HEK293T (cell line): ENCODE results near the gene HEG1.

Experiments used
- CTCF ChIA-PET: fragments of 350-600 bp; formaldehyde crosslinking; extraction: SDS; loops from one replicate; lab custom pipeline; 2021; ENCODE audit warnings: antibody characterized with exemption, inconsistent platforms; lab: Yijun Ruan, JAX
- POLR2A ChIA-PET: fragments of 350-600 bp; formaldehyde crosslinking; extraction: SDS; loops from one replicate; lab custom pipeline; 2020; ENCODE audit warnings: antibody characterized with exemption, inconsistent platforms; lab: Yijun Ruan, JAX
- DNase-seq: peaks from one replicate; pipeline ENCODE4 v3.0.0; 2012; ENCODE audit warnings: mixed read lengths; ENCODE audit errors: extremely low spot score
- ARNT ChIP-seq: fragments of 450-650 bp; IDR thresholded peaks from 2 replicates; pipeline ENCODE4 v1.6.1; 2017; ENCODE audit warnings: mild to moderate bottlenecking
- BHLHE40 ChIP-seq: fragments of 450-650 bp; IDR thresholded peaks from 2 replicates; pipeline ENCODE4 v1.6.1; 2016; ENCODE audit warnings: mild to moderate bottlenecking, moderate library complexity, borderline replicate concordance
- CTBP1 ChIP-seq: fragments of 450-650 bp; IDR thresholded peaks from 2 replicates; pipeline ENCODE4 v1.6.1; 2016; ENCODE audit warnings: borderline replicate concordance
- ELF4 ChIP-seq: fragments of 450-650 bp; IDR thresholded peaks from 2 replicates; pipeline ENCODE4 v1.6.1; 2017; ENCODE audit warnings: antibody characterized with exemption
- FOXA1 ChIP-seq: fragments of 450-650 bp; IDR thresholded peaks from 2 replicates; pipeline ENCODE4 v1.6.1; 2016; ENCODE audit warnings: mild to moderate bottlenecking
- FOXK2 ChIP-seq: fragments of 450-650 bp; IDR thresholded peaks from 2 replicates; pipeline ENCODE4 v1.6.1; 2016; ENCODE audit warnings: mild to moderate bottlenecking
- FOXM1 ChIP-seq: fragments of 450-650 bp; IDR thresholded peaks from 2 replicates; pipeline ENCODE4 v1.6.1; 2017; ENCODE audit warnings: mild to moderate bottlenecking, borderline replicate concordance
- HDGF ChIP-seq: fragments of 450-650 bp; IDR thresholded peaks from 2 replicates; pipeline ENCODE4 v1.6.1; 2017; ENCODE audit warnings: antibody characterized with exemption, borderline replicate concordance
- L3MBTL2 ChIP-seq: fragments of 450-650 bp; conservative IDR thresholded peaks from 2 replicates; pipeline ENCODE4 v1.6.1; 2016; ENCODE audit warnings: mild to moderate bottlenecking
- LEF1 ChIP-seq: fragments of 450-650 bp; IDR thresholded peaks from 2 replicates; pipeline ENCODE4 v1.6.1; 2017; ENCODE audit warnings: mild to moderate bottlenecking, borderline replicate concordance
- NFRKB ChIP-seq: fragments of 450-650 bp; IDR thresholded peaks from 2 replicates; pipeline ENCODE4 v1.6.1; 2016; ENCODE audit warnings: mild to moderate bottlenecking, moderate library complexity
- SP1 ChIP-seq: fragments of 450-650 bp; IDR thresholded peaks from 2 replicates; pipeline ENCODE4 v1.6.1; 2017
- SUZ12 ChIP-seq: fragments of 450-650 bp; IDR thresholded peaks from 2 replicates; pipeline ENCODE4 v1.6.1; 2016; ENCODE audit warnings: mild to moderate bottlenecking
- TARDBP ChIP-seq: fragments of 450-650 bp; IDR thresholded peaks from 2 replicates; pipeline ENCODE4 v1.6.1; 2016
- ZNF384 ChIP-seq: fragments of 450-650 bp; IDR thresholded peaks from 2 replicates; pipeline ENCODE4 v1.6.1; 2016
- TF ChIP-seq, protein P1 (sequence below): fragments of 450-650 bp; IDR thresholded peaks from 2 replicates; pipeline ENCODE4 v1.6.1; 2016

Gene HEG1

GRCh38 chr3:124974691-124975090, 81.1 kb downstream of the HEG1 start:
- TF ChIP-seq LEF1 (no peak), ARNT (no peak), BHLHE40 (no peak), SUZ12 (no peak), FOXM1 (no peak), FOXA1 (no peak), CTBP1 (no peak), NFRKB (no peak), ZNF384 (no peak), HDGF (no peak), ELF4 (no peak), TARDBP (no peak), SP1 (no peak), L3MBTL2 (no peak), FOXK2 (no peak)
- TF ChIP-seq, protein P1, sequence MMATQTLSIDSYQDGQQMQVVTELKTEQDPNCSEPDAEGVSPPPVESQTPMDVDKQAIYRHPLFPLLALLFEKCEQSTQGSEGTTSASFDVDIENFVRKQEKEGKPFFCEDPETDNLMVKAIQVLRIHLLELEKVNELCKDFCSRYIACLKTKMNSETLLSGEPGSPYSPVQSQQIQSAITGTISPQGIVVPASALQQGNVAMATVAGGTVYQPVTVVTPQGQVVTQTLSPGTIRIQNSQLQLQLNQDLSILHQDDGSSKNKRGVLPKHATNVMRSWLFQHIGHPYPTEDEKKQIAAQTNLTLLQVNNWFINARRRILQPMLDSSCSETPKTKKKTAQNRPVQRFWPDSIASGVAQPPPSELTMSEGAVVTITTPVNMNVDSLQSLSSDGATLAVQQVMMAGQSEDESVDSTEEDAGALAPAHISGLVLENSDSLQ, result no peak
- DNase-seq, result no peak
- POLR2A ChIA-PET, result no interaction called here
- CTCF ChIA-PET, result interaction anchor here (0.6 kb wide), 1 partner anchor 36 kb away, joined by 3 read pairs; no protein-coding TSS in a partner anchor

DNA sequence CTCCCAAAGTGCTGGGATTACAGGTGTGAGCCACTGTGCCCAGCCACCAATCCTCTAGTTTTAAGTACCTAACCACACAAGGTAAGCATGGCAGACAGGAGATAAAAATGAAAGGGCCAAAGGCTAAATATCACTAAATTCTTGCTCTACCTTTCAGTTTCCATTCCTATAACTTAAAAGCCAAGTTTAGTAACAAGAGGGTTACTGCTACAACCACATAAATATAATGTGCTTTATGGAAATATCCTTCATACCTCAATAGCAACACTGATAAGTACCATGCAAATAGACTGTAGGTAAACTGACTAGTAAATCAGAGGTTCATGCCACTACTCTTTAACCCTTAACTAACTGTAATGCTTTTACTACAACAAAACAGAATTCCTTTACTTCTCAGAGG, 82.5 kb downstream of the HEG1 start:
- DNase-seq, result no peak
- ChIA-PET CTCF (no interaction called here), POLR2A (no interaction called here)
- TF ChIP-seq SP1, result no peak
- TF ChIP-seq LEF1, result no peak
- TF ChIP-seq FOXA1, result no peak
- no peak for TF ChIP-seq HDGF
- no peak for TF ChIP-seq FOXM1
- no peak for TF ChIP-seq CTBP1
- TF ChIP-seq TARDBP, result no peak
- TF ChIP-seq ARNT, result no peak
- no peak for TF ChIP-seq ZNF384
- no peak for TF ChIP-seq L3MBTL2
- TF ChIP-seq NFRKB, result no peak
- no peak for TF ChIP-seq FOXK2
- TF ChIP-seq SUZ12, result no peak
- no peak for TF ChIP-seq BHLHE40
- TF ChIP-seq, protein P1, result no peak

DNA sequence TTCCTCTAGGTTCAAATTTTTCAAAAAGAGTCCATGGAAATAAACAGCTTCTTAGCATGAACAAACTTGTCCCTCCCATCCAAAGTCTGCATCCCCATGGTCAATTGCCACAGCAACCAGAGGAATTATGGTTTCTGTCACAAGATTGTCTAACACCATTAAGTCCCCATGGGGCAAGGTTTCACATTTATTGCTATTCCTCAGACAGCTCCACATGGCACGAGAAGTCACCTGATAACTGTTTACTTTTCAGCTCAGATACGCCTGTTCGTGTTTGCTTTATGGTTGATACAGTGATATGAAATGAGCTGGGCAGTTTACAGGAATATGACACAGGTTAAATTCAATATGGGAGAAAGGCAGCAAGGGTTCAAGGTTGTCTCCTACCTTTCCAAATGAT, 83.3 kb downstream of the HEG1 start:
- POLR2A ChIA-PET, result no interaction called here
- TF ChIP-seq FOXK2 (no peak), BHLHE40 (no peak), NFRKB (no peak), FOXA1 (no peak), SUZ12 (no peak), TARDBP (no peak), L3MBTL2 (no peak), ELF4 (no peak), HDGF (no peak), CTBP1 (no peak), ZNF384 (no peak), ARNT (no peak), FOXM1 (no peak), LEF1 (no peak), SP1 (no peak)
- TF ChIP-seq, protein P1, result no peak
- CTCF ChIA-PET, result interaction anchor here (0.7 to 1.0 kb wide), 2 partner anchors 15 to 21 kb away, joined by 3 to 4 read pairs; no protein-coding TSS in a partner anchor
- DNase-seq, result no peak

DNA sequence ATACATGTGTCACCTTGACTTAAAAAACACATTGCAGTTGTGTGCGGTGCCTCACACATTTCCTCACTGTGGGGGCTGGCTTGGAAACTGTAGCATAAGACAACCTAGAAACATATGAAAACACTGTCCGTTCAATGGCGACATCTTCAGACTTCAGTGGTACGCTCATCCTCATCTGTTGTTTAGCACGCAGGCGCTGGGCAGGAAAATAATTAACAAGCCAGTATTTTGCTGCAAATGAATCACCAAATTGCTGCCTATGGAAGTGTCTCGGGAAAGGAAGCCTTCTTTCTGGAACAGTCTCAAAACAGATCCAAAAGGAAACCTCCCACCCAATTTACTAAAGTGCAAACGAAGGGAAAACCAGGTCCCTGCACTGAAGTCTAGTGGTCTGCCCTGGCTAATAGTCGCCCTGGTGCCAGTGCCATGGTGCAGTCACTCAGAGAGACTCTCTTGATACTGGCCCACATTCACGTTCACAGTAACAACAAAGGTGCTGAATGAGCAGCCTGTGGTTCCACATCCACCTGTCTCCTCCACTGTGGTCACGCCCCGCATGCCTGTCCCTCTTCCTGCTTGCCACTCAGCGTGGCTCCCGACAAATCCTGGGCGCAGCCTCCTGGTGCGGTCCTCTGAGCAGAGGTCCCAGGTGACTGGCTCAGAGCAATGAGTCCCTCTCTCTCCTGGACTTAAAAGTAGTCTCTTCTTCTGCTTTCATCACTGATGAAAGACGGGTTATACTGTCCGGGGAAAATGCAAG, 85.7 kb downstream of the HEG1 start:
- no peak for DNase-seq
- CTCF ChIA-PET, result no interaction called here
- POLR2A ChIA-PET, result no interaction called here
- no peak for TF ChIP-seq SP1
- no peak for TF ChIP-seq FOXK2
- no peak for TF ChIP-seq FOXM1
- no peak for TF ChIP-seq ZNF384
- no peak for TF ChIP-seq HDGF
- TF ChIP-seq FOXA1, result no peak
- no peak for TF ChIP-seq L3MBTL2
- TF ChIP-seq NFRKB, result no peak
- TF ChIP-seq BHLHE40, result no peak
- no peak for TF ChIP-seq LEF1
- no peak for TF ChIP-seq SUZ12

GRCh38 chr3:124969190-124969589, 86.6 kb downstream of the HEG1 start:
- CTCF ChIA-PET, result no interaction called here
- no peak for DNase-seq
- POLR2A ChIA-PET, result no interaction called here
- no peak for TF ChIP-seq NFRKB
- TF ChIP-seq LEF1, result no peak
- no peak for TF ChIP-seq SUZ12
- TF ChIP-seq FOXA1, result no peak
- TF ChIP-seq FOXM1, result no peak
- TF ChIP-seq SP1, result no peak
- TF ChIP-seq L3MBTL2, result no peak

DNA sequence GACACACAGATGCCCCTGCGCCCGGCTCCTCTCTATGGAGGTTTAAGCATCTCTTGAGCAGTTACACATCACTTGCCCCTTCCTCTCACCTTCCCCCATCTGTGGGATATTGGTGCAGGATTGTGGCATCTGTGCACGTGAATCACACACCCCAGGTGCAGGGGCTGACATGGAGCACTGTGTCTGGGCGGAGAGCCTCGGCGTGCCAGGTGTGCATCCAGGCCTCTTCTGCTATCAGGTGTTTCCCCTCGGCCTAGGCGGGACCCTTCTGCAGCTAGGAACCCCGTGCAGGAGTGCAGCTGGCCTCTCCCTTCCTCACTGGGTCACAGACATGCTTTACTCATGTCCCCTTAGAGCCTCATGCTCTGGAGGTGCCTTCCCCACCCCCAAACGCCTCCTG, 87.8 kb downstream of the HEG1 start:
- no peak for TF ChIP-seq FOXA1
- DNase-seq, result no peak
- ChIA-PET CTCF (no interaction called here), POLR2A (no interaction called here)
